CD4-positive, alpha-beta T cell treated with Interleukin-15 for 4 hours (primary cell): ENCODE data around the gene FMNL3.
"Not testable (repeated sequence)": the region's sequence is repeated elsewhere in the genome, so short reads cannot be mapped to it uniquely, and the experiment has no call there.

Experiments used
- DNase-seq: peaks from one replicate; pipeline ENCODE4 v3.0.0-alpha.2; 2020; ENCODE audit warnings: low spot score

FMNL3 gene

DNA sequence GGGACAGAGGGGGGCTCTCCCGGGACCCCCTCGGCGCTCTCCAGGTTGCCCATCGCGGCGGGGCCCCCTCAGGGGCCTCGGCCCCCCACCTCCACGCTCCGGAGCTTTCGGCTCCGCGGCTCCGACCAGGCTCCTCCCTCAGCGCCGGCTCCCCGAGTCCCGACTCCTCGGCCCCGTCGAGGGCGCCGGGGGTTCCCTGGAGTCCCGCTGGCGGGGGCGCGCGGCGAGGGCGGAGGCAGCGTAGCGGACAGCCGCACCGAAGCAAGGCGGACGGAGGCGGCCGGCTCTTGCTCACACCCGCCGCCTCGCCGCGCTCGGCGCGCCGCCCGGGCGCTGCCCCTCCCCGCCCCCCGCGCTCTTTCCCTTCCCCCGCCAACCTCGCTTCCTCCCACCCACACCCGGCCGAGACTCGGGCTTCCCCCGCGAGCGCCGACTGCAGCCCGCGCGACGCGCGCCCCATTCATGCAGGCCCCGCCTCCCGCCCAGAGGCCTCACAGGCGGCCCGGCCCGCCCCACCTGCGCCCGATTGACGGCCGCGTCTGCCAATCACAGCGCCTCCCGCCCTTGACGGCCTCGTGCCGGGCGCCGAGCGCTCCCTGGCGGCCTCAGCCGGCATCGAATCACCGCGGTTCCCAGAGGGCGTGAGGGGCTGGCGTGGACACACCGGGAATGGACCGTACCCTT lies at the start of gene FMNL3:
FMNL3 (minus strand) TSS at position 278 of the 684 bp plus-strand sequence; CDS start at position 53, 225 bp downstream.
- DNase-seq: peak; percentile 99

DNA sequence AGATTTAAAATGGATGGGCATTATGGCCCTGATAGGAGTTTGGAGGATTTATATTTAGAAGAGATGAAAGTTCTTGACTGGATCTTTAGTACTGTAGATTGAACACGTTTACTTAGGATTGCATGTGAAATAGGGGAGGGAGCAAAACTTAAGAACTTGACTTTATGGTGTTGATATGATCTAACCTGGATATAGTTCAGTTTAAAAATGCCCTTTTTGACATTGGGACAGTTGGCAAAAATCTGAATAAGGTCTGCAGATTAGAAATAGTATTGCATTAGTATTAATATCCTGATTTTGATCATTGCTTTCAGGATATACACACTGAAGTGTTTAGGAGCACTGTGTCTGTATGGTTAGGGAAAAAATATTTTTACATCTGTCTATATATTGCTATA lies 43.8 kb upstream of the FMNL3 start:
- no peak for DNase-seq

DNA sequence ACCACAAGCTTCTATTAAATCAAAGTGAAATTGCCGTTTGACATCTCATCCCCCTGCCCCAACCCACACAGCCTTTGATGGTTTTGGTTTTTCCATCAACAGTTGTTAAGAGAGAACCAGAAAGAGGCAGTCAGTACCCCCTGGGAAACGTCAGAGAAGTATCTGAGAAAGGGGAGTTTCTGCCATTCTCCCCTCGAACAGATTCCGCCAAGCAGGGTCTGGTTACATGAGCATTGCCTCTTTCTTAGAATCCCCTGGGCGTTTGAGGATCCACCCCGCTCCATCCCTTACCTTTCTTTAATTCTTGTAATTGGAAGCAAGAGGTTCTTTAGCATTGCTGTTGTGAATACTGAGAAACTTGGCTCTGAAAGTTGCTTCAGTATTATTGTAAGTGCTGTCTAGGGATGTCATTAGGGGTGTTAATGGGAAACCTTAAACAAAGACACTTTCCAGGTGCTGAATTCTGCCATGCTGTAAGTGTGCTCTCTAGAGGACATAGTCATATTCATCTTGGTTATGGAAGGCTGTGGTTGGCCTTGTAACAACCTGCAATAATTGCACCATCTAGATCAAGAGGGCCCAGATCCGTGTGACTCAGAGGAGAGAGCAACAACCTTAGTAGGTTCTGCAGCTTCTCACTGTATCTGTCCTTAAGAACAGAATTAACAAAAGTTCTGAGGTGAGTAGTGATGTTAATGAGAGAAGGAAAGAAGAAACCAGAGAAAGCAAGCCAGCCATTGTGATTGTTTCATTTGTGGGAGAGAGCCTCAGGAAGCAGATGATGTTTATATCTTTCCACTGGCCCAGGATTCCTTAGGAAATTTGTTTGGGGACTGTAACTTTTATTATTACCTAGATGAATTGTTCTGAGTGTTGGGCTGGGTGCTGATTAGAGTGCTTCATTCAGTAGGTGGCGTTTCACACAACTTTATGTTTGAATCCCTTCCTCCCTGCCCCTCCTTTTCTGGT lies 43.1 kb upstream of the FMNL3 start:
- peak; percentile 56 for DNase-seq

- no peak for DNase-seq
Measured at GRCh38 chr12:49748800-49749199, 41.6 kb upstream of the FMNL3 start.

GRCh38 chr12:49748306-49748705 lies 41.1 kb upstream of the FMNL3 start:
- no peak for DNase-seq

- DNase-seq: no peak
Measured at GRCh38 chr12:49744363-49744885, 37.2 kb upstream of the FMNL3 start.

- peak; percentile 89 for DNase-seq
Measured at GRCh38 chr12:49741882-49742620, 34.8 kb upstream of the FMNL3 start.

- peak; percentile 100 for DNase-seq
Measured at GRCh38 chr12:49740930-49741881, 34.0 kb upstream of the FMNL3 start, which contains the start of gene TMBIM6. TSS of gene TMBIM6 (plus strand) at chr12:49741557. CDS start at chr12:49752494, 10,937 bp downstream.

DNA sequence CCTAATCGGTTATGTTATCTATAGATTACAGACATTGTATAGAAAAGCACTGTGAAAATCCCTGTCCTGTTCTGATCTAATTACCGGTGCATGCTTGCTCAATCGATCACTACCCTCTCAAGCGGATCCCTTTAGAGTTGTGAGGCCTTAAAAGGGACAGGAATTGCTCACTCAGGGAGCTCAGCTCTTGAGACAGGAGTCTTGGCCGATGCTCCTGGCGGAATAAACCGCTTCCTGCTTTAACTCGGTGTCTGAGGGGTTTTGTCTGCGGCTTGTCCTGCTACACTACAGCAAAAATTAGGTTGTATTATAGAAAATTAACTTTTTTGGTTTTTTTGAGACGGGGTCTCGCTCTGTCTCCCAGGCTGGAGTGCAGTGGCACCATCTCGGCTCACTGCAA lies 33.1 kb upstream of the FMNL3 start:
- DNase-seq: not testable (repeated sequence)

GRCh38 chr12:49738721-49739120 lies 31.5 kb upstream of the FMNL3 start:
- not testable (repeated sequence) for DNase-seq

- not testable (repeated sequence) for DNase-seq
Measured at GRCh38 chr12:49734900-49735299, 27.7 kb upstream of the FMNL3 start.

DNA sequence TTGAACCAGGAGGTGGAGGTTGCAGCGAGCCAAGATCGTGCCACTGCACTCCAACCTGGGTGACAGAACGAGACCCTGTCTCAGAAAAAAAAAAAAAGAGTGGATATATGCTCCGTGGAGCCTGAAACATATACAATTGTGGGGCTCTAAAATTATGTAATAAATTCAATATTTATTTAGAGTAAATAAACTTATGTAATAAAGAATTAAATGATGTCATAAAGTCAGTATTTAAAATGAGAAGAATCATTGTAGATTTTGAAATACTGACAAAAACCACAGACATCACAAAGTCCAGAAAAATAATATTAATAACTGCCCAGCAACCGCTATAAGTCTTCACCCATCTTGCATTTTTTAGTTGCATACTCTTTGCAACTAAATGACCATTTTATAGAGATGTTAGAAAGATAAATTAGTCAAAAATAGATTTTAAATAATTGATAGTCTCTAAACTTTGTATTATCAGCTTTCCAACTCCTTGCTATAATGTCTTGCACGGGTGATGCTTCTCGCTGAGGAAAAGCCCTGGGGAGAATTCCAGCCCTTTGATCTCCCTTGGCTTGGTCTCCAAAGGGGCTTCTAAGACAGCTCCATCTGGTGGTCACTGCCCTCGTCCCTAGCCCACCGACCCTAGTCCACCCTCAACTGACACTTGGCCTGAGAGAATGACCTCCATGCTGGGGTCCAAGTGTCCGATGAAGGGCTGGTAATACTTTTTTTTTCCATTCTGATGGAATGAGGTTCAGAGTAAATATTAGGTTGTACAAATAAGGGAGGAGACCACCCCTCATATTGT lies 26.2 kb upstream of the FMNL3 start:
- no peak for DNase-seq

DNA sequence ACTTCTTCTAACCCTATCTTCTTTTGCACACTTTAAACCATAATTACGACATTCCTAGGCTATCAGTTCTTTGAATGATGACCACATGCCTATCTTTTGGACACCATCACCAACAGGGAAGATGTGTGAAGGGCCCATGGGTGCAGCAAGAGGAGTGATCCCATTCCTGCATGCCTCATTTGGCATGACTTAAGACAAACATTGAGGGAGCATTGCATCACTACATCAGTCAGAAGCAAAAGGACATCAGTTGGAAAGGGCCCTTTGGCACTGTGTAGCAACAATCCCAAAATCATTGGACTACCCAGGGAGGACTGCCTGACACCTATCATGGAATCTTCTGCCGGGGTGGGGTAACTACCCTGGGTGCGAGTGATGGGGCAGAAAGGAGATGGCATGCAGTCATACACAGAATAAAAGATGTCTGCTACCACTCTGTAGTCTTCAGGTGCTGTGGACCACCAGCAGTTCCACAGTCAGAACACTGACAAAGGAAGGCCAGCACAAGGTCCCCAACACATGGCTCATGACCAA lies 23.4 kb upstream of the FMNL3 start:
- no peak for DNase-seq

DNA sequence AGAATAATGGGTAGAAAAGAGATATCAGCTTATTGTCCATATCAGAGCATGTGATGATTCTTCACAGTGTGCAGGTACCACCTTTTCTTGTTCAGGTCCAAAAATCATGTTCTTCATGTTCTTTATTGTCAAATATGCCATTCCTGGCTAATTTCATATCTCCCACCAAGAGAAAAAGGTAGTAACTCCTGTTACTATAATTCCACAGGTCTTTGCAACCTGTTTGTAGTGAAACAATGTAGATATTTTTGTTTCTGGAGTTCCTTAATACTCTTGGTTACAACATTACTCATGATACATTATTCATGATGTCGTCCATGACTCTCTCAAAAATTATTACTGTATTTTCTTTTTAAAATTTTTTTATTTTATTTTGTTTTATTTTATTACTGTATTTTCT lies 22.8 kb upstream of the FMNL3 start:
- DNase-seq: no peak

- DNase-seq: no peak
Measured at GRCh38 chr12:49728446-49728845, 21.2 kb upstream of the FMNL3 start.

GRCh38 chr12:49721355-49721754 lies 14.2 kb upstream of the FMNL3 start:
- DNase-seq: not testable (repeated sequence)

- DNase-seq: no peak
Measured at GRCh38 chr12:49720214-49720613, 13.0 kb upstream of the FMNL3 start.

DNA sequence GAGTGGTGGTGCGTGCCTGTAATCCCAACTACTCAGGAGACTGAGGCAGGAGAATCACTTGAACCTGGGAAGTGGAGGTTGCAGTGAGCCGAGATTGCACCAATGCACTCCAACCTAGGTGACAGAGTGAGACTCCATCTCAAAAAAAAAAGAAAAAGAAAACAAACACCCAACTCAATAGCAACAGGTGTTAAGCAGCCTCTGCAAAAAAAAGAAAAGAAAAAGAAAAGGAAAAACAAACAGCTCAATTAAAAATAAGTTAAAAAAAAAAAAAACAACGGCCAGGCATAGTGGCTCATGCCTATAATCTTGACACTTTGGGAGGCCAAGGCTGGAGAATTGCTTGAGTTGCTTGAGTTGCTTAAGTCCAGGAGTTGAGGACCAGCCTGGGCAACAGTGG lies 10.6 kb upstream of the FMNL3 start:
- not testable (repeated sequence) for DNase-seq

DNA sequence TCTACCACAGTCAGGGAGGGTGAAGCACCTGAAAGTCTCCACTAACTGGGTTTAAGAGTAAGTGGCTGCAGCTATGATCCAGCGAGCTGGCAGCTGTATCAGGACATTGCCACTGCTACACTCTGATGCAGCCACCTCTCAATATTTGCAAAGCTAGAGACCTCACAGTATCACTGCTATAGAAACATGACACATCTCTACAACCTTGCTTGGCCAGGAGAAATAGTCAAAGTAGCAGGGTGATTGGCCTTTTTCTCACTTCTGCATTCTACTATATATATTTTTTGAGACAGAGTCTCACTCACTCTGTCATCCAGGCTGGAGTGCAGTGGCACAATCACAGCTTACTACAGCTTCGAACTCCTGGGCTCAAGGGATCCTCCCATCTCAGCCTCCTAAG lies 9.3 kb upstream of the FMNL3 start:
- DNase-seq: no peak

GRCh38 chr12:49713952-49714351 lies 6.7 kb upstream of the FMNL3 start:
- not testable (repeated sequence) for DNase-seq
